Right hindlimb (tissue), 1 donor: Measurements from ENCODE around the gene TOP1.
A peak's percentile ranks its signal among the peaks of the same experiment; 100 is the strongest.

Experiments used
- DNase-seq: peaks from one replicate; pipeline ENCODE4 v3.0.0-alpha.2; 2018

The TOP1 gene

DNA sequence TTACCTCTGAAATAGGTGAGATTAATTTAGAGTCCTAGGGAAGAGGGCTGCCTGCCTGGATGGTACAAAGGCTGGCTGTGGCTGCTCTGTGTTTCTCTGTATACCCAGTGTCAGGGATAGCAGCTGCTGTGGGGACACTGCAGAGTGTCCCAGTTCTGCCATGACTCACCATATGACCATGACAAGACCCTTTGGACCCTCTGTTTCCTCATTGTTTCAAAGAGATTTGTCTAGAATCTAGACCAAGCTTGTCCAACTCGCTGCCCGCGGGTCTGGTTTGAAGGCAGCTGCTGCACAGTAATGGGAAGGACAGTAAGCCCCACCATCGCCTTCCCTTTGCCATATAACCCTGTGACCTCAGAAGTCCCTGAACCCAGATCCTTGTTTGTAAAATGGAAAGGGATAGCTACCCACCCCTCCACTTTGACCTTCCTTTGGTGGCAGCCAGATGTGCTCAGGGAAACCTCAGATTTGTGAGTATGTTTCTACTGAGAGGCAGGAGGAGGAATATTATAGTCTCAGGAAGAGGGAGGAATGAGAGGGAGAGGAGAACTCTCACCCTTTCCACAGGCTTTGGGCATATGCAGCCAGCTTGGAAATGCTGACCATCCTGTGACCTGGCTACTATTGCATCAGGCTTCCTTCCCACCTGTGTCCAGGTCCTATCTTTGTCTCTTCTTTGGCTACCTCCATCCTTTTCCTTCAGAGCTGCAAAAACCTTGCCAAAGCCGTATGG lies 122.7 kb downstream of the TOP1 start:
- no peak for DNase-seq

DNA sequence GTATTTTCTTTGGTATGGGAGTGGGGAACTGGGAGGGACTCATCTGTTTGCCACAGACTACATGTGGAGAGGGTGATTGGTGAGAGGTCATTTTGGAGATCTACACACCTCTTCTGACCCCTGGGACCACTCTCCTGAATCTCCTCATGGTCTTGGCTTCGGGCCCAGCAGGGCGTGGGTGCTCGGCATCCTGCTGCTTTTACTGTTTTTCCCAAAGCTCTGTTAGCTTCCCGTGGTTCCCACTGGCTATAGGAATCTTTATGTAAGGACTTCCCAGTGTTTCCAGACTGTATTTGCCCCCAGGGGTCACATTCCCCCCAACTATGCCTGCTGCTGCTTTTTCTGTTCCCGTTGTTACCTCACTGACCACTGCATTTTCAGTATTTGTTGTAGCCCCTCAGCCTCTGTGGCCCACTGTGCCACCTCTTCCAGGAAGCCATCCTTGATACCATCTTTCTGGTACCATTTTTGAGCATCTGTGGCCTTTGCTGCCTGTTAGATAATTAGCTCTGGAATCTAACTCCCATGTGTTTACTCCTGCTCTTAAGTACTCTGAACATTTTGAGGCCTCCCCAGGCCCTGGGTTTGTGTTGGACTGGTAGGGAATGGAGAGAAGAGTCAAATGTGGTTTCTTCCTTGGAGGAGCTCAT lies 123.6 kb downstream of the TOP1 start:
- no peak for DNase-seq

DNA sequence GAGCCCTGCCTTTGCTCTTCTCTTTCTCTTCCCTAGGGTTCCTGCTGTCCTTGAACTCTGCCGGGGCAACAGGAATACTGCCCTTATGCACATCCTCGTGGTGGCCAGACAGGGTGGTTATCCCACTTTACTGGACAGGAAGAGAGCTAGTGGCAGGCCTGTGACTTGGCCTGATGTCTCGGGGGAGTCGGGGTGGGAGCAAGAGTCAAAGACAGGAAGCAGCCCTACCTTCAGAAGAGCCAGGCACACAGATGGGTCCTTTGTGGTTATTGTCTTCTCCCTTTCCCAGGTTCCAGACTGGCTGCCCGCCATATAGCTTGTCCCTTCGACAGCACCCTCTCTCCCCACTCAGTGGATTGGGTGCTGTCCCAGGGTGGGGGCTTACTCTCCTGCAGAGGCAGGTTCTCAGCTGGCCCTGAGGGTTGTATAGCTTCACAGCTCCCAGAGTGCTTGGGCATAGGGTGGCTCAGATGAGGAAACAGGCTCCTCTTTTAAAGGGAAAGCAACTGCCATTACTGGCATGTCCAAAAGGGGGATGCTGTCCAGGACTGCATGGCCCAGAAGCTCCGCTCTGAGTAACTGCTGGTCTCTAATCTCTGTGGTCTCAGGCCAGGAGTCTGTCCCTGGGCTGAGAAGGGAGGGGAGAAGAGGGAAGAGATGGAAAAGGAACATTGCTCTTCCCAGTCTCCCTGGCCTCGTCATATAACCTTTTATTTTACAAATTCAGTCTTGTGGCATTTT lies 126.0 kb downstream of the TOP1 start:
- no peak for DNase-seq

DNA sequence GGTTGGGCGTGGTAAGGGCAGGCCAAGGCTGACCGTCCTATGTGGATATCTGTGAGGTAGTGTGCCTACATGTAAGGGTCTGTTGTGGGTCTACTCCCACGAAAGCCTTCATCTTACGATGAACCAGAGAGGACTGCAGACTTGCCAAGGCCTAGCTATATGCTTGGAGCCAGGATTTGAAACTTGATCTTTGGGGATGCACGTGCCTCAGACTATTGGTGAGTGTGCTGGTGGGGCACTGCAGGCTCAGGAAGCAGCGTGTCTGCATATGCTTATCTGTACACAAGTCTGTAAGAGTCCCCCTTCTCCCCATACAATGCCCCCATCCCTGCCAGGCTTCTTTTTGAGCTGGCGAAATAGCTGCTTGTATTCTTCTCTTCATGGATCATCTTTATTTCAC lies 126.6 kb downstream of the TOP1 start:
- DNase-seq, result no peak

DNA sequence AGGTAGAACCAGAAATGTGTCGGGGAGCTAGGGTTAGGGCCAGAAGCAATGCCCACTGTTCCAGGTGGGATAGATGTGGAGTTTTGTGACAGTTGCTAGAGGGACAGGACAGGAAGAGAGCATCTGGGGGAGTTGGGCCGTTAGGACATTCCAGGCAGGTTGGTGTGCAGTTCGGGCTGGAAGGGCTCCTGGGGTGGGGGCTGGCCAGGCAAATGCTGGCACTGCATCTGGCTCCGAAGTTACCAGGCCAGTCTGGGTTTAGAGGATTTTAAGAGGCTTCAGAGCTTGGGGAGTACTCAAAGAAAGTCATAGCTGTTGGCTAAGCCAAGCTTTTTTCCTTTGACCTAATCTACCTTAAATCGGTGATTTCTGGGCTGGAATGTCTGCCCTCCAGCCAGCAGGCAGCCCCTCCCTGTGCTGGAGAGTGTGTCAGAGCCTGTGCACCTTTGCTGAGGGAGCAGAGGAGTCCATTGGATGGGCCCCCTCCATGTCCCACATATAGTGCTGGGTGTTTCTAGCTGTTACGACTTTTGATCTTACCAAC lies 129.5 kb downstream of the TOP1 start:
- DNase-seq, result no peak

DNA sequence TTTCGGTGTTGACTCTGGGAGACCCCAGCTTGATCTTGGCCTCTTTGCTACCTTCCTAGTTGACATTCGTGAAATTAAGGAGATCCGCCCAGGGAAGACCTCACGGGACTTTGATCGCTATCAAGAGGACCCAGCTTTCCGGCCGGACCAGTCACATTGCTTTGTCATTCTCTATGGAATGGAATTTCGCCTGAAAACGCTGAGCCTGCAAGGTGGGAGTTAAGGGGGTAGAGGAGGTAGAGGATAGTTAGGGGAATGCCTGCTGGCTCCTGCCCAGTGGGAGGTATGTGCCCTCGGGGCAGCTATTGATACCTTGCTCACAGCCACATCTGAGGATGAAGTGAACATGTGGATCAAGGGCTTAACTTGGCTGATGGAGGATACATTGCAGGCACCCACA lies 130.9 kb downstream of the TOP1 start:
- DNase-seq, result no peak

DNA sequence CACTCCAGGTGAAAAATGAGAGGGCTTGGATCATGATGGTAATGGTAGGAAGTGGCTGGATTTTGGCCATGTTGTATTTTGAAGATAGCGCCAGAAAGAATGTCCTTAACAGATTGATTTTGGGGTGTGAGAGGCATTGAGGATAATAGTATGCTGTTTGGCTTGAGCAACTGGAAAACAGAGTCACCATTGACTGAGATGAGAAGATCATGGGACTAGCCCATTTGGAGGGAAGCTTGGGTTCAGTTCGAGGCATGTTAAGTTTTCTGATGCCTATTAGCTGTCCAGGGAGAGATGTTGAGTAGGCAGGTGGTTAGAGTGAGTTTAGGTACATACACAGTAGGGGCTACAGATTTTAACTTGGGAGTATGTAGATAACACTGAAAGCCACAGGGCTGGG lies 132.1 kb downstream of the TOP1 start:
- no peak for DNase-seq

DNA sequence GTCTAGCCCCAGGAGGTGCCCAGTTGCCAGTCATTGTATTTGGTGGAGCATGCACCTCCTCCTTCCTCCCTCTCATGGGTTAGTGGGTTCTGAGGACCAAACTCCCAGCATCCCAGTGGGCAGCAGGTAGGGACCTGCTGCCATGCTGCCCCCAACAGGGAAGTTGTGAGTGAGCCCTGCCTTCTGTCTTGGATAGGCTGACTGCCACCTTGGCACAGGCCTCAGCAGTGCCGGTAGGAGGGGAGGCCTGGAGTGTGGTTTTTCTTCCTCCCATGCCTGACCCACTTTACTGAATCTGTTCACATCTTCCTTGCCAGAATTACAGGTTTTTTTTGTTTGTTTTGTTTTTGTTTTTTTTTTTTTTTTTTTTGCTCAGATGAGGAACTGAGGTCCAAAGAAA lies 133.3 kb downstream of the TOP1 start:
- no peak for DNase-seq

DNA sequence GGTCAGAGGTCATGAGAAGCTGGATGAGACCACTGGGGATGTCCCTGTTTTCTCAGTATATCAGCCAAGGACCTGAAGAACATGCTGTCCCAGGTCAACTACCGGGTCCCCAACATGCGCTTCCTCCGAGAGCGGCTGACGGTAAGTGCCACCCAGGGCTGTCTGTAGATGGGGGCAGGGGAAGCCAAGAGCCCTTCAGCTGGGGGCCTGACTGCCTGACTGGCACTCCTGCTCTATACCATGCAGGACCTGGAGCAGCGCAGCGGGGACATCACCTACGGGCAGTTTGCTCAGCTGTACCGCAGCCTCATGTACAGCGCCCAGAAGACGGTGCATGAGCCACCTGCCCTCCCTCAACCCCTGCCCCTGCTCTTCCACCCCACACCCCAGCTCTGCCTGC lies 133.8 kb downstream of the TOP1 start:
- no peak for DNase-seq

DNA sequence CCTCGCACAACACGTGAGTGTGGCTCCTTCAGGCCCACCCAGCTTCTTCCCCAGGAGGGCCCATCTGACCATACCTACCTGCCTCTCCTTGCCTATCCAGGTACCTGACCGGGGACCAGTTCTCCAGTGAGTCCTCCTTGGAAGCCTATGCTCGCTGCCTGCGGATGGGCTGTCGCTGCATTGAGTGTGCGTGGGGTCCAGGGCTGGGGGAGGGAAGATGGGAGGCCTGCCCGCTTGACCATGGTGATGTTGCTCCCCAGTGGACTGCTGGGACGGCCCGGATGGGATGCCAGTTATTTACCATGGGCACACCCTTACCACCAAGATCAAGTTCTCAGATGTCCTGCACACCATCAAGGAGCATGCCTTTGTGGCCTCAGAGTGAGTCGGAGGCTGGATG lies 135.2 kb downstream of the TOP1 start:
- no peak for DNase-seq

DNA sequence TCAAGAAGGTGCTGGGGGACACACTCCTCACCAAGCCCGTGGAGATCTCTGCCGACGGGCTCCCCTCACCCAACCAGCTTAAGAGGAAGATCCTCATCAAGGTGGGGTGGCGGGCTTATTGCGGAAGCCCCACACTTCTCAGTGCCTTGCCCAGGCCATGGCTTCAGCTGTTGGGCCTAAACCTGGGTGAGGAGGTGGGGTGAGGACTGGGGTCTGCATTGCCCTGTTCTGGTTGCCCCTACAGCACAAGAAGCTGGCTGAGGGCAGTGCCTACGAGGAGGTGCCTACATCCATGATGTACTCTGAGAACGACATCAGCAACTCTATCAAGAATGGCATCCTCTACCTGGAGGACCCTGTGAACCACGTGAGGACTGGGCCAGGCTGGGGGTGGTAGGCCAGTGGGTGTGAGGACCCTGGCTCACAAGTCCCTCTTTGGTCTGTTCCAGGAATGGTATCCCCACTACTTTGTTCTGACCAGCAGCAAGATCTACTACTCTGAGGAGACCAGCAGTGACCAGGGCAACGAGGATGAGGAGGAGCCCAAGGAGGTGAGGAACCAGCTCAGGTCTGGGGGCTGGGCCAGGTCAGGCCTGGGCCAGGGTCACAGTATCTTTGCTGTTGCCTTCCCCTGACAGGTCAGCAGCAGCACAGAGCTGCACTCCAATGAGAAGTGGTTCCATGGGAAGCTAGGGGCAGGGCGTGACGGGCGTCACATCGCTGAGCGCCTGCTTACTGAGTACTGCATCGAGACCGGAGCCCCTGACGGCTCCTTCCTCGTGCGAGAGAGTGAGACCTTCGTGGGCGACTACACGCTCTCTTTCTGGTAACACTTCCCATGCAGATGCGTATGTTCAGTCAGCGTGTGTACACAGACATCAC lies 136.6 kb downstream of the TOP1 start:
- no peak for DNase-seq

DNA sequence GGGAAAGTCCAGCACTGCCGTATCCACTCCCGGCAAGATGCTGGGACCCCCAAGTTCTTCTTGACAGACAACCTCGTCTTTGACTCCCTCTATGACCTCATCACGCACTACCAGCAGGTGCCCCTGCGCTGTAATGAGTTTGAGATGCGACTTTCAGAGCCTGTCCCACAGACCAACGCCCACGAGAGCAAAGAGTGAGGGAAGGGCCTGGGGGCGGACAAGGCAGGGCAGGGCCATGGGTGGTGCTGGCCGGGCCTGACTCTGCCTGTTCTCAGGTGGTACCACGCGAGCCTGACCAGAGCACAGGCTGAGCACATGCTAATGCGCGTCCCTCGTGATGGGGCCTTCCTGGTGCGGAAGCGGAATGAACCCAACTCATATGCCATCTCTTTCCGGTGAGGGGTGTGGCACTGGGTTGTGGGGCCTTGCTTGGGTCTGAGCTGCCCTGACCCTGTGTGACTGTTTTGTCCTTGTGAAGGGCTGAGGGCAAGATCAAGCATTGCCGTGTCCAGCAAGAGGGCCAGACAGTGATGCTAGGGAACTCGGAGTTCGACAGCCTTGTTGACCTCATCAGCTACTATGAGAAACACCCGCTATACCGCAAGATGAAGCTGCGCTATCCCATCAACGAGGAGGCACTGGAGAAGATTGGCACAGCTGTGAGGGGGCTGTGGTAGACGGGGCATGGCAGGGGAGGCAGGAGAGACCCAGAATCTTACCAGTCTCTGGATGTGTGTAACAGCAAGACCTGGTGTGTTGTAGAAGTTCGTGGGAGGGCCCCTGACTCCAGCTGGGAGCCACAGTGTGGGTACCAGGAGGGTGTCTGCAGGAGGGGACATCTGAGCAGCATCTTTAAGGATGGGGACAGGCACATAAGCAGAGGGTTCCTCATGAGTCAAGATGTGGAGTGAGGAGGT lies 137.8 kb downstream of the TOP1 start:
- DNase-seq, result peak; percentile 8

DNA sequence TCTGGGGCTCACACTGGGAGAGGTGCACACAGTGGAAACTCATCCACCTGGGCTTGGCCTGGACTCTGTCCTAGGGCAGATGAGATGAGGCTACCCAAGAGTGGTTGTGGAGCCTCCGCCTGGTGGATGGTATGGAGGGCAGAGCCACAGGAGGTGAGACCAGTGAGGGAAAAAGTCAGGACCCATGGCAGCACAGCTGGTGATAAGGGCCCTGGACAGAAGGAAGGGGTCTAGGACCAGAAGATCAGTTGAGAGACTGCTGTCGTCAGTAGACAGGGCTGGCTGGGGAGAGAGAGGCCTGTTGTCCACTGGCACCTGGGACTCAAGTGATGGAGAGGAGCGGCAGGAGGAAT lies 138.5 kb downstream of the TOP1 start:
- peak; percentile 15 for DNase-seq

DNA sequence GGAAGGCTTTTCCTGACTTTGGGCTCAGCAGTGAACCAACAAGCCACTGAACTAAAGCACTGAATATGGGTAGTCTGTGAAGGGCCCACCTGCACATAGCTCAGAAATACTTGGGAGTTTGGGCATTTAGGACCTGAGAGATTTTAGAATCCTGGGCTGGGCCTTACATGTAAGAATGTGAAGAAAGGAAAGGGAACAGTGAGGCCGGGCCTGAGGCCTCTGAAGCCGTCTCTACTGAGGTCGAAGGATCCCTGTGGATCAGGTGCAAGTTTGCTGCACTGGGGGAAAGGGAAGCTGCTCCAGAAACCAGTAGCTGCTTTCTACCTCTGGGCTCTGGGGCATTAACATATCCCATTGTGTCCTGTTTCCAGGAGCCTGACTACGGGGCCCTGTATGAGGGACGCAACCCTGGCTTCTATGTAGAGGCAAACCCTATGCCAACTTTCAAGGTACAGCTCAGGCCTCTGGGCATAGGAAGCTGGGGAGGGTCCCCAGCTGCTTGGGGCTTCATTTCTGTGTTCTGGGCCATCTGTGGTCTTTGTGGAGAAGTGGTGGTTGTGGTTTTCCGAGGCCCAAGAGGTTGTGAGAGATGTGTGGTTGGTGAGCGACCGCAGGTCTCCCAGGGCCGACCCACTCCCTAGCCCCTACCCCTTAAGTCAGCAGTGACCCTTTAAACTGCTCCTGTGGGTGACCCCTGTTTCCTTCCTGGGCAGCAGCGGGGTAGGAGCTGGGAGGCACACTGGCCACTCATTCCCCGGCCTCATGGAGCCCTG lies 139.0 kb downstream of the TOP1 start:
- DNase-seq, result peak; percentile 13

DNA sequence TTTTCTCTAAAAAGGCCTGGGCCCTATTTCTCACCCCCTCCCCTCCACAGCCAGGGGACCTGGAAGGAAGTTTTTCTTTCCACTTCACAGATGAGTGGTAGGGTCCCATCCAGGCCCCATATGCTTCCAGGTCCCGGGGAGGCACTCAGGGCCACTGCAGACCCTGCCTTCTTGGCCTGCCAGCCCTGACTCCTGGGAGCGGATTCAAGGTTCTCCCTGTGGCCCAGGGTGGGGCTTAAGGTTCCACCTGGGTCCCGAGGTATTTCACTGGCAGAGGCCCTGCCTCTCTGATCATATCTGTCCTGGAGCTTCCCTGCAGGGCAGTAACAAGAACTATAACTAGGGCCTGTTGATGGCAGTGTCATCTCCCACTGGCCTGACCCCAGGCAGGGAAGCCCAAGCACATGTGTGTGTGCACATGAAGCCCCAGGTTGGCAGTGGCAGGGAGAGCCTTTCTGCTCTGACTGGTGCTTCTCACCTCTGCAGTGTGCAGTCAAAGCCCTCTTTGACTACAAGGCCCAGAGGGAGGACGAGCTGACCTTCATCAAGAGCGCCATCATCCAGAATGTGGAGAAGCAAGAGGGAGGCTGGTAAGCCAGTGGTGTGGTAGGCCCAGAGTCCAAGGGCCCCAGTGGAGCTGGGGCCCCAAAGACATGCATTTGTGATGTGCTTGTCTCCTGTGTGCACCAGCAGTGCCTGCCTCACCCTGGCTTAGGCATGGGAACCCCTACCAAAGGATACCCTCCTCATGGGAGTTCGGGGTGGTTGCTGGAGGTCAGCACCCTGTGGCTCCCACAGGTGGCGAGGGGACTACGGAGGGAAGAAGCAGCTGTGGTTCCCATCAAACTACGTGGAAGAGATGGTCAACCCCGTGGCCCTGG lies 139.9 kb downstream of the TOP1 start:
- peak; percentile 12 for DNase-seq

DNA sequence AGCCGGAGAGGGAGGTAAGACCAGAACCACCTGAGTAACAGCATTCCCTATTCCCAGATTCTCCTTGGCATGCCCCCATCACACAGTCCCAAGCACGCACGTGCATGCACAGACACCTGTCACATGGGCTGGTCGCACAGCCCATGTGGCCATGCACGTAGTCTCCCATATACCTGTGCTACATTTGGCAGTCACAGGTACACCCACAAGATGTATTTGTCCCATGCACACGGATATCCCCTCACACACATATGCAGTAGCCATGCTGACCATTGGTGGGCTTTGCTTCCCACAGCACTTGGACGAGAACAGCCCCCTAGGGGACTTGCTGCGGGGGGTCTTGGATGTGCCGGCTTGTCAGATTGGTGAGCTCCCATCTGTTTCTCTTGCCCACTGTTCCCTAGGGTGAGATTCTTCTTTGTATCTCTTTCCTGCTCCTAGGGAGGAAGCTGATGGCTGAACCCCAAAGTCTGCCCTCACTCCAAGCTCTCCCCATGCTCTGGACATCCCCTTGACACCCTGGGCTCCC lies 140.6 kb downstream of the TOP1 start:
- DNase-seq, result peak; percentile 6

DNA sequence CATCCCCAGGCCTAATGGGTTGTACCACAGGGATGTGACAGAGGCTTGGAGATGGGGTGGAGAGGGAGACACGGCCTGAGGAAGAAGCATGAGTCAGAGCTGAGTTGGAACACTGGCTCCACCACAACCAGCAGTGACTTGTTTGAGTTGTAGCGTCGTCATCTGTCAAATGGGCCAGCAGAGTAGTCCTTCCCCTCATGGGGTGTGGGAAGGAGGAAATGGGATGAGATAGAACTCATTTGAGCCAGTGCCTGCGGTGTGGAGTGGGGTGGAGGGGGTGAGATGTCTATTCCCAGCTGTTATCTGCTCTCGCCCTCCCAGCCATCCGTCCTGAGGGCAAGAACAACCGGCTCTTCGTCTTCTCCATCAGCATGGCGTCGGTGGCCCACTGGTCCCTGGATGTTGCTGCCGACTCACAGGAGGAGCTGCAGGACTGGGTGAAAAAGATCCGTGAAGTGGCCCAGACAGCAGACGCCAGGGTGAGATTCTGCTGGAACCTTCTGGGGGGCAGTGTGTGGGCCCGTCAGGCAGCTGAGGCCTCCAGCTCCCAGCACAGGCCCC lies 141.2 kb downstream of the TOP1 start:
- DNase-seq, result no peak

DNA sequence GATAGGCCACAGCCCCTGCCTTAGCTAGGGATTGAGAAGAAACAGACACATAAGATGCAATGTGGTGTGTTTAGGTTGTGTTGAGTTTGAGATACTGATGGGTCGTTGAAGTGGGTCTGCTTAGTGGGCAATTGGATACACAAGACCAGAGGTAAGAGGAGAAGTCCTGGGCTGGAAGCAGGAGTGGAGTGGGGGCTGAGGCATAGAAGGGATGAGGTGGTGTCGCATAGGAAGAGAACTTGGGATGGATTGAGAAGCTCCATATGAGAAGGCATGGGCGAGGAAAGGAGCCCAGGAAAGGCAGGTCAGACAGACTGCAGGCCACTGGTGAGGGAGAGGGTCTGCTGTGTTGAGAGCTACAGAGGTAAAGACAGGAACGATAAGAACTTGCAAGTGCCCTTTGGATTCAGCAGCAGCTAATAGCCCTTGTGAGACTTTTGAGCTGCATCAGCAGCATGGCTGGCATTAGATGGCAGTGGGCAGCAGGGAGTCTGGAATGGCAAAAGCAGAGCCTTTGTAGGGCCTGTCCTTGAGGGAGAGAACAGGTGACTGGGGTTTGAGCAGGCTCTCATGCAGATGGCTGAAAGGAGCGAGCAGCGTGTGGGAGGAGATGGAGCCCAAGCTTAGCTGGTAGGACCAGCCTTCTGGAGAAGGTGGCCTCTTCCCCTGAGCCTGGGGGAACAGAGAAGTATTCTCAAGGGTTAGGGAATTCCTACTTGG lies 141.9 kb downstream of the TOP1 start:
- peak; percentile 10 for DNase-seq
